T47D (cell line): ENCODE measurements around the gene TMEM100.
A peak's percentile ranks its signal among the peaks of the same experiment; 100 is the strongest.

Experiments
- DNase-seq, 2 experiments: peaks; one replicate each; pipeline versions ENCODE4 v3.0.0 to v3.0.0-alpha.2; 2011 to 2012; ENCODE audit warnings: low read depth in 1 of 2, low spot score in 1 of 2
- JUND ChIP-seq: IDR thresholded peaks from 2 replicates; pipeline ENCODE4 v1.6.1; 2012; ENCODE audit warnings: low read depth
- in situ Hi-C: cut with HindIII; loops from 2 replicates; pipeline ENCODE4 v1.10.0; 2016; ENCODE audit warnings: low sequenced_read_pairs, low pct_unique_long_range_greater_than_20kb

TMEM100 gene

DNA sequence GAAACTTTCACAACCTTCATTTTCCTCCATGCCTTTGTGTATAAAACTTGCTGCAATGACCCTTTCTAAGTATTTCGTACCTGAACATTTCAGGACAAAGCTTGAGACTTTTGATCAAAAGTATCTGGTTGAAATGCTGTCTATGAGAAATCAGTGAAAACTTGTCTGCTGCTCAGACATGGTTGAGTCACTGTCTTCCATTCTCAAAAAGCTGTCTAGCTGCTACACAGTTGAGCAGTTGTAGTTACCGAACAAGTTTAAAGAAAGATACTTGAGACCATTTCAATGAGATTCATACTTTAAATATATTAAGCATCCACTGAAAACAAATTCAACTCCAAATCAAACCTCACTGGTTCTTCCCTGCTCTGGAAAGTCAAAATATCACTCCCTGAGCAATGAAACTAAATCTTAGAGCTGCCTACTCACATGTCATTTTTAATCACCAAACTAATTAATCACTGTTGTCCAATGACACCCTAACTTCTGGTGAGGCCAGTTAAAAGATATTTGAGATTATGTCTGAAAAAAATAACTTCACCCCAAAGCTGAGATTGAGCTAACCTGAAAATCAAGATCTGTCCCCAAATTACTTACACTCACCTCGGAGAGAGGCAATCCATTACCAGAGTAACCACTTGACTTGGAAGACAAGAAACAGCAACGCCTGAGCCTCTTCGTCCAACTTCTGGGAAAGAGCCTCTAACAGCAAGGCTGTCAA lies 488 bp downstream of the TMEM100 start:
- DNase-seq = no peak
- in situ Hi-C loops = no loop called here
- TF ChIP-seq JUND = no peak

DNA sequence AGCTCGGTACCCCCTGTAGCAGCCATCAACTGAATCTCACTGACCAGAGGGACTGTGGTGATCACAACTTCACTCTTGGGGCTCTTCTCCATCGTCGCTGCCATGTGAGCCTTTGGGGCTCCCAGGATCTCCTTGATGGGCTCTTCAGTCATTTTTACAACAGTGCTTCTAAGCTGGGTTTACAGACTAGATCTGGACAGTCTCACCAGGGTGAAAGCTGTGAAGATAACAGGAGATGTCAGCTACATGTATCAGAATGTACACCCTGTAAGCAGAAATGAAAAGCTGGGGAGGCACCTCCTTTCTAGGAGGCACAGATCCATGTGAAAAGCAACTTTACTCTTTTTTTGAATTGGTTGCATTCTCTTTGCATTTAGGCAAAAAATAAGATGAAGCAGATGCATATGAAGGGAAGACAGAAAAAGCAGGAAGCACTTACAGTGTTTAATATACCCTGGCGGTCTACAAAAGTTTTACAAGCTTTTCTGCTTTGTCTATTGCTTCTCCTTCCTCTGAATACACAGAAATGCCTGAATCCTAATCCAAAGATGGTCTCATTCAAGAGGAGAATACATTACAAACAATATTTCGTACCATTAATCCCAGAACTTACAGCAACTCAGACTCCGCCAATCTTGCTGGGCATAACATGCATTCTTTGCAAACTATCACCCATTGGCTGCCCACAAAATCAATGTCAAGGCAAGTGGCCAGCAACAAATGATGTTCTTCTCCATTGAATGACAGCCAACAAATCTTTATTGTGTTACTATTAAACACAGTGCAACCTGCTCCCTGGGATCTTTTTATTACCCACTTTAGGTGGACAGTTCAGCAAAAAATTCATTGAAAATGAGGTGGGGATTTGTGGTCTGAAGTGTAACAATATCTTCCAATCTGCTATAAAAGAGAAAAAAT lies 1.5 kb downstream of the TMEM100 start:
- in situ Hi-C loops = no loop called here
- TF ChIP-seq JUND = no peak
- no peak for DNase-seq

DNA sequence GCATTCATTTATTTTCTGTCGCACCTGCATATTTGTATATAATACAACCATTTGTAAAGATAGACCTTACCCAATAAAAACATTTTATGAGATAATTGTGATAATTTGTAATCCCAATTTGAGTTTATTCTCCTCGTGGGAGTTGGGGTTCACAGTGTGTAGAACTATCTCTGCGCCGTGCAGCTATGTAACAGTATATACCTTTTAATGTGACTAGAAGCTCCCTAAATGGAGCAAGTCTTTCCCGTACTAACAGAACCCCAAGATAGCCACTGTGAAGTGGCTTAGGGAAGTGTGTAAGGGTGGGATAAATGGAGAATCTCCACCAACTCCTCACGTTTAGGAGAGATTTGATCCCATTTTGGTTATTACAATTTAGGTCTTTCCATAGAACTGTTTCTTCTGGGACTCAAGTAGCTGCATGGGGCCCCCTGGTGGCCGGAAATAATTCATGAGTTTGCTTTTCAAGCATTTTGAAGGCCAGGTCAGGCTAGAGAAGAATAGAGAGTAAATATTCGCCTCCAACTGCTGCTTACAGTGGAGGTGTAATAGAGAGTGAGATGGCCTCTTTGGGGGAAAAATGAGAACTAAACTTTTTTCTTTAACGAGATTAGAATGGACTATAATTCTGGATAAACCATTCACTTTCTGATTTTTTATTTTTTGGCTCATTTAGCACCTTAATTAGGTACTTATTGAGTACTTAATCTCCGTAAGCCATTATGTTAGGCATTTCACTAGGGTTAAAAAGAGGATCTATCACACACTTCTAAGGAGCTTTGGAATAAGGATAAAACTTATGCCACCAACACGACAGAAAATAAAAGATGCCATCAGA lies 4.5 kb downstream of the TMEM100 start:
- in situ Hi-C loops = no loop called here
- no peak for TF ChIP-seq JUND

DNA sequence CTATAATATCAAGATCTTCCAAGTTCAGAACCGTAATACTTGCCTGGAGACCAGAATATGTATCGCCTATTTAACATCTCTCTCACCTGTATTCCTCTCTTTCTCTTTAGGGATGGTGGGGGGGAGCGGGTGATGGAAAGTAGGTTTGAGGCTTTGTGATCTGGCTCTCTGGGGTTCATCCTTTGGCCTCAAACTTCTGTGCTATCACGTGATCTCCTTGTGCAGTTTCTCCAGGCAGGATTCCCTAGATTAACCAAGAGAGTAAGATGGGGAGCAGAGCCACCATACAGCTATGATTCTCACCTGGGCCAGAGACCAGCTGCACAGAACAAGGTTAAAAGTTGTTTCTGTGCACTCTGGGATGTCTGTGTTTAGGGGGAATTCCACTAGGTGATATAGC lies 5.2 kb downstream of the TMEM100 start:
- in situ Hi-C loops = no loop called here
- DNase-seq = no peak
- TF ChIP-seq JUND = no peak

More for the DNA sequence above, 4.5 kb downstream of the TMEM100 start:
- peak; percentile 19 to 87 for DNase-seq

DNA sequence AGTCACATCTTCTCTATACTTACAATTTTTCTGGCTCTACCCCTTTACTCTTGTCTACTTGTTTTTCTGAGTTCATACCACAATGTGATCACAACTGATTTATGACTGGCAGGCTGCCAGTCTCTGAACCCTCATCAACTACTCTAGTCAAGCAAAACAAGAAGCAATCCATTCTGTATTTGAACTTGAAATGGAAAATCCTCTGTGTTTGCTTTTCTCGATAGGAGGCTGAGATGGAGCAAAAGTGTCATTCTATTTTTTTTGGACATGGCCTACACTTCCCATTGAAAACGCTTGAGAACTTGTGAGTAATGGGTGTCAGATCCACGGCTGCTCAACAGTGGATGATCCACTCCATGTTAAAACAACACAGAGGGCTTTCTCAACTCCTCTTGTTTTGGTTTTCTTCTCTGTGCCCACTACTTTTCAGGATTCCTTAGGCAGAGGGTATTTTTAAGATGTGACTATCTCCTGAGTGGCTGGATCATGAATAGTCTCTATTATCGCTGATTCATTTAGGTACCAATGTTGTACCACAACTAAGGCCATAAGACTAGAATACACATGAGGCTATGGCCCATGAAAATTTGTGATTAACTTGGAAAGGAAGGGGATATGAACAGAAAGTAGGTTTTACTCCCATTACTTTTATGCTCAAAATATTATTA lies 11.7 kb downstream of the TMEM100 start:
- no peak for TF ChIP-seq JUND
- in situ Hi-C loops = no loop called here

DNA sequence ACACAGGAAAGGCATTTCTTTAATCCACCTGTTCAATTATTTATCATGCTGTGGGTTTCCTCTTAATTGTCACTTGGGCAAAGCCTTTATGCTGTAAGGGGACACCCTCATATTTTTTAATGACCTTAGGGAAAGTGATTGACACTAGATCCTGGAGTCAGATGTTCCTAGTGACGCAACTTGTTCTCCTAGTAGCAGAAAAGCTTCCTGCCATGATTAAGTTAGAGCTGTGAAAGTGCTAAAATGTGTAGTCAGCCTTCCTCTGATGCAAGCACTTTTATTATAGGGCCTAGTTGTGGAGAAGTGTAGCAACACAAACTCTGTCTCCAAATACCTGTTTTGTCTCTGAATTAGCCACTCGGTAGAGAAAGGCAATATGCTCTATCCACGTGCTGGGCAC lies 12.3 kb downstream of the TMEM100 start:
- in situ Hi-C loops = no loop called here
- TF ChIP-seq JUND = no peak
- DNase-seq = no peak

More for the DNA sequence above, 11.7 kb downstream of the TMEM100 start:
- DNase-seq = no peak

DNA sequence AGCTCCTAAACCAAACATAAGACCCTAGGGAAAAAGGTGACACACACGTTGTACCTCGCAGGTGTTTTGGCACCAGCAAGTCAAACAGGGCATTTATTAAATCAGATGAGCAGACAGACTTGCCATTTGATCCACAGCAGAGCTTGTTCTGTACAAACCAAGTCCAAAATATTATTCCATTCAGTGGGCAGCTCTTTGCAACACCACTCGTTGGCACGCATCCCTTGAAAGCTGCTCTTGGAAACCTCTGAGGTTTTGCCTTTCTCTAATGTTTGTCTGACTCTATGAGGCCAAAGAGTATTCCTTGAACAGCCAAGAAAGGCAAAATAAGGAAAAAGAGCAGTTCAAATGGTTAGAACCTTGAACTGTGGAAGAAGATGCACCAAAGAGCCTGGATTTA lies 12.7 kb downstream of the TMEM100 start:
- in situ Hi-C loops = no loop called here
- no peak for TF ChIP-seq JUND
- DNase-seq = no peak

DNA sequence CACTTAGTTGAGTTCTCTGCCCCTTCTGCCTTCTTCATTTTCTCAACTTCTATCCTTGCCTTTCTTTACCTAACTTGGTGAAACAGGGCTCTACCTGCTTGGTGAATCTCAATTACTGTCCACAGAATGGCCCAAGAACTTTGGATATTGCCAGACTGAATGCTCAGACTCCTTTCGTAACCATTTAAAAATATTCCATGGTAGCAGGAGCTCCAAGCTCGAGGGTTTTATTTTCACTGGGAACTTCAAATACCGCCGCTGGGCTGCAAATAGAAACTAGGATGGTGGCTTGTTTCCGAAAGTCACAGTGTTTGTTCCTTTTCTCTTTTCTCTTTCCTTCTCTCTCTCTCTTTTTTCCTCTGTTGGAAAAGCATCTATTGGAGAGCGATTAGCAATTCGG lies 13.2 kb downstream of the TMEM100 start:
- TF ChIP-seq JUND = no peak
- no peak for DNase-seq
- in situ Hi-C loops = no loop called here

DNA sequence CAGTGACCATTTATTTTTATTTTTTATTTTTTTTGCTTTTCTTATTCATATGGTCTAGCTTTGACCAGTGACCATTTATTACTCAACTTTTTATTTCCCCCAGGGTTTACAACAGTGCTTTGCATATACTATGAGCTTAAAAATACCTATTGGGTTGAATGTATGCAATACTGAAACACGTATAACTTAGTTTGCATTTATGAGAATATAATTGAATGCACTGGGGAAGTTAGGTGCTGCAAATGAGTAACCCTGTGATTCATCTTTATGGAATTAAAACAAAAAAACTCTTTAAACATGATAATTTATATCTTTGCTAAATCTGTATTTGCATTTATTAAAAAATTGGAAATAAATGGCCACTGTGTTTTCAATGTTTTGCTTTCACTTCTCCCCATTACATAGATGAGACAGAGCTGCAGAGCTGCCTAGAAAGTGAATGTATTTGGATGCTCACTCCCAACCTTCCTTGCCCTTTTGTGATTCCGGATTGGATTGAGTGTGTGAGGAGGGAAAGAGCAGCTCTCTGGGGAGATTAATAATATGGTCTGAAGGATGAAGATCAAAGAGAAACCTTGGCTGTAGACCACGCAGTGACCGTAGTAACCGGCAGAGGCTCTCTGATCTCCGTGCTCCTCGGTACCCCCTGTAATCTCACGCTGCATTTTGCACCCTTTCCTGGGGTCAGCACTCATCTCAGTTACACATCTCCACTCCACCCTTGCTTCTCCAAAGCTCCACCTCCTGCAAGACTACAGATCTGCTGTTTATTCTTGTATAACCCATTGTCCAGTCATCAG lies 14.3 kb downstream of the TMEM100 start:
- no peak for DNase-seq
- in situ Hi-C loops = no loop called here
- TF ChIP-seq JUND = no peak

DNA sequence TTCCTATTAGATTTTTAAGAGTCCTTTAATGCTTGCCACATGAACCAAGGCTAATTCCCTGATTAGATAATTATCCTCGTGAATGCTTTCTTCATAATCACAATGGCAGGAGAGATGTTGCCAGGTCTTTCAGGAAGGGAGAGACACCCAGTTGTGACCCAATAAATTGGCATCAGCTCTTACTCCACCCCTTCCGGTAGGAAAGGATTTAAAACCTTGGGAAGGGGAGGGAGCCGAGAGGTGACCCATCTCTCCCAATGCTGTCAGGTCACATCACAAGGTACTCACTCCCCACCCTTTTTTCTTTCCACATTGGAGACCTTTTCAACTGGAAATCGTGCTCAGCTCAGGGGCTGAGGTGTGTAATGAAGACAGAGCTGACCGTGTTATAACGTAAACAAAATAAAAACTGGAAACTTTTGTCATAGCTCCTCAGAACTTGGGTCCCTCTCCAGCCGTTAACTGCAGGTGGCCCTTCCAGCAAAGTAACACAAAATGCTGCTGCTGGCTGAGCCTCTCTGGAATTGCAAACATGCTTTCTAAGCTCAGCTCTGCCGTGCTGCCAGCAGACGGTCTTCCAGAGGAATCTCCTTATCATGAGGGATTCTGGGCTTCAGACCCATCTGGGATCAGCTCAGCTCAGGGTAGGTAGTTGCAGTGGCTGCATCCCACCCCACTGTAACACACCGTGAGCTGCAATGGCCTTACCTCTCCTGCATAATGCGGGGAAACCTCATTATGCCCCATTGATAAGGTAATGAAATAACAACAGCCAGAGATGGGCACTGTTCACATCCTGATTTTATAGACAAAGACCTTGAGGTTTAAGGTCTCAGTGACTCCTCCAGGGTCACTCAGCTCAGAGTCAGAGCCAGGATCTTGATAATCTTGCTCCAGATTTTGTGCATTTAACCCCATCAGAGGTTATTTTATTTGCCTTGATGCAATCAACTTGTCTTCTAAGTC lies 15.6 kb downstream of the TMEM100 start:
- DNase-seq = no peak
- no peak for TF ChIP-seq JUND
- in situ Hi-C loops = no loop called here
